Measurements from ENCODE around the gene NEDD4L. TPM values are rescaled to one million over a fixed set of nuclear protein-coding genes. Genes with fewer than 3 reads are reported as not detected.

The NEDD4L gene
- total RNA-seq, 1 experiment from 2014 or later: 42.9 TPM

DNA sequence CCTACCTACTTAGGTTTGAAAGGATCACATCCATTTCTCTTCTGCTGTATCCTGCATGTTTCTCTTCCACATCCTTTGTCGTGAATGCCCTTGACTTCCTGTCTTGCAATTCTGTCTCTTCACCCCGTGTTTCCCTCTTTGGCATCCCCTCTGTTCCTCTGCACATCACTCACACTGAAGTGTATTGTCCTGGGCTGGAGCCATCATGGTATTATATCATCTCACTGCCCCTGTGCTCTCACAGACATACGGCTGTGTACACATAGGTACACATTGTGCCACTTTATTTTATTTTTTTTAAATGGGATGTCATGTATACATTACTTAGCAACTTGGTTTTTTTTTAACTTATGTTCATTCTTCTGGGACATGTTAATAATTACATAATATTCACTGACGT, 293.3 kb downstream of the NEDD4L start:
- intact Hi-C loops (cut with micrococcal nuclease; ENCODE audit: unreplicated experiment): no loop called here
- in situ Hi-C loops (cut with HindIII; ENCODE audit: low pct_unique_long_range_greater_than_20kb, low sequenced_read_pairs): no loop called here
- ChIA-PET POLR2A (no interaction called here), CTCF (no interaction called here)
- no peaks in the 10 kb centered on the region for H3K36me3 ChIP-seq (ENCODE audit: control insufficient read depth, insufficient read depth, low read length)
- H3K27me3 ChIP-seq (ENCODE audit: control insufficient read depth, insufficient read depth, low read length): no peaks in the 10 kb centered on the region
- no peak overlapping the region for H3K4me3 ChIP-seq (ENCODE audit: low read depth in 2 of 2, low read length in 2 of 2)
- no peak for DNase-seq (ENCODE audit: low read depth, low spot score)
- TF ChIP-seq, protein P1, sequence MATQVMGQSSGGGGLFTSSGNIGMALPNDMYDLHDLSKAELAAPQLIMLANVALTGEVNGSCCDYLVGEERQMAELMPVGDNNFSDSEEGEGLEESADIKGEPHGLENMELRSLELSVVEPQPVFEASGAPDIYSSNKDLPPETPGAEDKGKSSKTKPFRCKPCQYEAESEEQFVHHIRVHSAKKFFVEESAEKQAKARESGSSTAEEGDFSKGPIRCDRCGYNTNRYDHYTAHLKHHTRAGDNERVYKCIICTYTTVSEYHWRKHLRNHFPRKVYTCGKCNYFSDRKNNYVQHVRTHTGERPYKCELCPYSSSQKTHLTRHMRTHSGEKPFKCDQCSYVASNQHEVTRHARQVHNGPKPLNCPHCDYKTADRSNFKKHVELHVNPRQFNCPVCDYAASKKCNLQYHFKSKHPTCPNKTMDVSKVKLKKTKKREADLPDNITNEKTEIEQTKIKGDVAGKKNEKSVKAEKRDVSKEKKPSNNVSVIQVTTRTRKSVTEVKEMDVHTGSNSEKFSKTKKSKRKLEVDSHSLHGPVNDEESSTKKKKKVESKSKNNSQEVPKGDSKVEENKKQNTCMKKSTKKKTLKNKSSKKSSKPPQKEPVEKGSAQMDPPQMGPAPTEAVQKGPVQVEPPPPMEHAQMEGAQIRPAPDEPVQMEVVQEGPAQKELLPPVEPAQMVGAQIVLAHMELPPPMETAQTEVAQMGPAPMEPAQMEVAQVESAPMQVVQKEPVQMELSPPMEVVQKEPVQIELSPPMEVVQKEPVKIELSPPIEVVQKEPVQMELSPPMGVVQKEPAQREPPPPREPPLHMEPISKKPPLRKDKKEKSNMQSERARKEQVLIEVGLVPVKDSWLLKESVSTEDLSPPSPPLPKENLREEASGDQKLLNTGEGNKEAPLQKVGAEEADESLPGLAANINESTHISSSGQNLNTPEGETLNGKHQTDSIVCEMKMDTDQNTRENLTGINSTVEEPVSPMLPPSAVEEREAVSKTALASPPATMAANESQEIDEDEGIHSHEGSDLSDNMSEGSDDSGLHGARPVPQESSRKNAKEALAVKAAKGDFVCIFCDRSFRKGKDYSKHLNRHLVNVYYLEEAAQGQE (IDR thresholded peaks at IDR 0.05; ENCODE audit: insufficient read depth in 1 of 2, low read depth in 2 of 2, low read length in 1 of 2): no peak
- TF ChIP-seq TCF7L2 (IDR thresholded peaks at IDR 0.05; ENCODE audit: low read depth, low read length): no peak
- no peak for TF ChIP-seq CTCF (IDR thresholded peaks at IDR 0.05)
- no peak for TF ChIP-seq POLR2AphosphoS5 (IDR thresholded peaks at IDR 0.05; ENCODE audit: low read depth, low read length)
- TF ChIP-seq SIN3A (IDR thresholded peaks at IDR 0.05; ENCODE audit: borderline replicate concordance, insufficient read depth, low read depth, low read length): no peak
- ATAC-seq: no peak
- no peaks in the 10 kb centered on the region for H3K9me3 ChIP-seq (ENCODE audit: control insufficient read depth, insufficient read depth, low read depth, low read length)
- no peak overlapping the region for H3K27ac ChIP-seq (ENCODE audit: low read length)
- no TSS peak for BruUV-seq (replicated peaks)
- H3K4me1 ChIP-seq (ENCODE audit: control insufficient read depth, insufficient read depth, low read length): no peaks in the 10 kb centered on the region

GRCh38 chr18:58337686-58338085, 293.7 kb downstream of the NEDD4L start:
- TF ChIP-seq CTCF (IDR thresholded peaks at IDR 0.05) (no peak), POLR2AphosphoS5 (IDR thresholded peaks at IDR 0.05; ENCODE audit: low read depth, low read length) (no peak), SIN3A (IDR thresholded peaks at IDR 0.05; ENCODE audit: borderline replicate concordance, insufficient read depth, low read depth, low read length) (no peak)
- TF ChIP-seq, protein P1 (IDR thresholded peaks at IDR 0.05; ENCODE audit: insufficient read depth in 1 of 2, low read depth in 2 of 2, low read length in 1 of 2): no peak
- no peak for DNase-seq (ENCODE audit: low read depth, low spot score)
- ATAC-seq: no peak
- in situ Hi-C loops (cut with HindIII; ENCODE audit: low pct_unique_long_range_greater_than_20kb, low sequenced_read_pairs) (no loop called here), intact Hi-C loops (cut with micrococcal nuclease; ENCODE audit: unreplicated experiment) (no loop called here)
- Histone ChIP-seq H3K4me3 (ENCODE audit: low read depth in 2 of 2, low read length in 2 of 2) (no peak overlapping the region), H3K4me1 (ENCODE audit: control insufficient read depth, insufficient read depth, low read length) (no peaks in the 10 kb centered on the region), H3K27me3 (ENCODE audit: control insufficient read depth, insufficient read depth, low read length) (no peaks in the 10 kb centered on the region), H3K9me3 (ENCODE audit: control insufficient read depth, insufficient read depth, low read depth, low read length) (no peaks in the 10 kb centered on the region), H3K36me3 (ENCODE audit: control insufficient read depth, insufficient read depth, low read length) (no peaks in the 10 kb centered on the region), H3K27ac (ENCODE audit: low read length) (no peak overlapping the region)
- no TSS peak for BruUV-seq (replicated peaks)
- POLR2A ChIA-PET: no interaction called here
- CTCF ChIA-PET: no interaction called here
